AG09319 (cell line): ENCODE data around the gene DCC.

ENCODE experiments used
- DNase-seq: peaks from one replicate; pipeline ENCODE4 v3.0.0-alpha.2; 2010; ENCODE audit warnings: low read depth; ENCODE audit errors: extremely low read depth
- TF ChIP-seq, protein P1 (sequence below): IDR thresholded peaks from 2 replicates; pipeline ENCODE4 v1.5.1; 2011; ENCODE audit warnings: low read depth, mild to moderate bottlenecking, inconsistent platforms, low read length, moderate library complexity

Gene DCC

DNA sequence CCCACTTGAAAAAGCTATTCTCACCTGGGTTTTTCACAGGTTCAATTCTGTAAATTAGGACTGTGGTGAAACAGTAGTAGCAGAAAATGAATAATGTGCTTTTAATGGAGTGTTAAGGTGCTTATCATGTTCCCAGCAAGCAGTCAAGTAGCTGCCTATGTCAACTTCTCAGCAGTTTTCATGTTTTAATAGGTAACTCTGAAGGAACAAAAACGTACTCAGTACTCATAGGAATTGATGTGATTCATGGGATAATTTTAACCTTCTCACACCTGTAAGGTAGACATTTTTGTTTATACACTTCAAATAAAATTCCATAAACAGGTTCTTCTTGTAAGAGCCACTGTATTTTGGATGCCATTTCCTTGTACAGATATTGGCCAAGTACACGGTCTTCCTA, 1082.9 kb downstream of the DCC start:
- TF ChIP-seq, protein P1, sequence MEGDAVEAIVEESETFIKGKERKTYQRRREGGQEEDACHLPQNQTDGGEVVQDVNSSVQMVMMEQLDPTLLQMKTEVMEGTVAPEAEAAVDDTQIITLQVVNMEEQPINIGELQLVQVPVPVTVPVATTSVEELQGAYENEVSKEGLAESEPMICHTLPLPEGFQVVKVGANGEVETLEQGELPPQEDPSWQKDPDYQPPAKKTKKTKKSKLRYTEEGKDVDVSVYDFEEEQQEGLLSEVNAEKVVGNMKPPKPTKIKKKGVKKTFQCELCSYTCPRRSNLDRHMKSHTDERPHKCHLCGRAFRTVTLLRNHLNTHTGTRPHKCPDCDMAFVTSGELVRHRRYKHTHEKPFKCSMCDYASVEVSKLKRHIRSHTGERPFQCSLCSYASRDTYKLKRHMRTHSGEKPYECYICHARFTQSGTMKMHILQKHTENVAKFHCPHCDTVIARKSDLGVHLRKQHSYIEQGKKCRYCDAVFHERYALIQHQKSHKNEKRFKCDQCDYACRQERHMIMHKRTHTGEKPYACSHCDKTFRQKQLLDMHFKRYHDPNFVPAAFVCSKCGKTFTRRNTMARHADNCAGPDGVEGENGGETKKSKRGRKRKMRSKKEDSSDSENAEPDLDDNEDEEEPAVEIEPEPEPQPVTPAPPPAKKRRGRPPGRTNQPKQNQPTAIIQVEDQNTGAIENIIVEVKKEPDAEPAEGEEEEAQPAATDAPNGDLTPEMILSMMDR: no peak
- DNase-seq: no peak

DNA sequence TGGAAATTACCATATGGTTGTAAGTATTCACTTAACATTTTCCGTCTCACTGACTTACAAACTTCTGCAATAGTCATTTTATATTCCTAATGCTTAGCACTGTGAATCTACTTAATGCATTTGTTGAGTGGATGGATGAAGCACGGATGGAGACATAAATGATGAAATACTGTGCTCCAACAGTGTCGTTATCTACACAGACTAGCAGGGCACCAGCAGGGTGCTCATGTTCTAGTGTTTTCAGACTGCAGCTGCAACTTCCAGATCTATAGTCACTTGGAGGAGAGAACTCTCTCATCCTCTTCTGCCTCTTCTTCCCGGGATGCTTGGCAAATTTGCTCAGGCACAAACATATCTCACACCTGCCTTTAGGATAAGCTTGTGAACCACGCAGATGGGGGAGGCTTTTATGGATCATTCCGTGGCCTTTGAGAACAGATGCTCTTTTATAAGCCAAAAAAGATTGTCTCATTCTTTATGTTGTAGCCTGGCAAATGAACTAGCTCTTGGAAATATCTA, 1086.7 kb downstream of the DCC start:
- TF ChIP-seq, protein P1: no peak
- no peak for DNase-seq

DNA sequence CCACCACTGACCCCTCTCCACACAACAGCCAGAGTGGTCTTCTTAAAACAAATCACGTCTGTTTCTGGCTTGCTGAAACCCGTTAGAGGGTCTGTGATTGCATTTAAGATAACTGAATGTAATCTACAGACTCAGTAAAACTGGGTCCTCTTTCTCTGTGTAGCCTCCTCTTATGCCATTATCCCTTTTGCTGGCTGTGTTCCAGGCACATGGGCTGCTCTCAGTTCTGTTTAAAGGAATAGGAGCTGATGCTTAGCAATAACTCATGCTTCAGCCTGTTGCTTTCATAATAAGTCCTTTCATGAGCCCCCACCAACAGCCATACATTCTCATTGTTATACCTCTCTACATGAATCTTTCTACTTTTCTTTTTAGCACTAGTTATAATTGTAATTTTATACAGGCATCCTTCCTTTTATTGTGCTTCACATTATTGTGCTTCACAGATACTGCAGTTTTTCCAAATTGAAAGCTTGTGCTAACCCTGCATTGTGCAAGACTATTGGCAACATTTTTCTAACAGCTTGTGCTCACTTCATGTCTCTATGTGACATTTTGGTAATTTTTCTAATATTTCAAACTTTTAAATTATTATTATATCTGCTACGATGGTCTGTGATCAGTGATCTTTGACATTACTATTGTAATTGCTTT, 1101.9 kb downstream of the DCC start:
- DNase-seq: no peak
- TF ChIP-seq, protein P1: no peak

DNA sequence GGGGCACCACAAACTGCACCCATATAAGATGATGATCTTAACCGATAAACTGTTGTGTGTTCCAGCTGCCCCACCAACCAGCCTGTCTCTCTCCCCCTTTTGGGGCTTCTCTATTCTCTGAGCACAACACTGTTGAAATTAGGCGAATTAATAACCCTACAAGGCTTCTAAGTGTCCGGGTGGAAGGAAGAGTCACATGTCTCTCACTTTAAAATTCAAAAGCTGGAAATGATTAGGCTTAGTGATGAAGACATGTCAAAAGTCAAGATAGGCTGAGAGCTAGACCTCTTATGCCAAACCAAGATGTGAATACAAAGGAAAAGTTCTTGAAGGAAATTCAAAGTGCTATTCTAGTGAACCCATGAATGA, 1102.4 kb downstream of the DCC start:
- TF ChIP-seq, protein P1: no peak
- DNase-seq: no peak

DNA sequence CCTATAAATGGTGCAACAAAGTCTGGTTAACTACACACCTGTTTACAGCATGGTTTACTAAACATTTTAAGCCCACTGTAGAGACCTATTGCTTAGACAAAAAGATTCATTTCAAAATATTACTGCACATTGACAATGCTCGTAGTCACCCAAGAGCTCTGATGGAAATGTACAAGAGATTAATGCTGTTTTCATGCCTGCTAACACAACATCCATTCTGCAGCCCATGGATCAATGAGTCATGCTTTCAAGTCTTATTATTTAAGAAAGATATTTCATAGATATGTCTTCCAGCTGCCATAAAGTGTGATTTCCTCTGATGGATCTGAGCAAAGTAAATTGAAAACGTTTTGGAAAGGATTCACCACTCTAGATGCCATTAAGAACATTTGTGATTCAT, 1103.3 kb downstream of the DCC start:
- DNase-seq: no peak
- TF ChIP-seq, protein P1: no peak

DNA sequence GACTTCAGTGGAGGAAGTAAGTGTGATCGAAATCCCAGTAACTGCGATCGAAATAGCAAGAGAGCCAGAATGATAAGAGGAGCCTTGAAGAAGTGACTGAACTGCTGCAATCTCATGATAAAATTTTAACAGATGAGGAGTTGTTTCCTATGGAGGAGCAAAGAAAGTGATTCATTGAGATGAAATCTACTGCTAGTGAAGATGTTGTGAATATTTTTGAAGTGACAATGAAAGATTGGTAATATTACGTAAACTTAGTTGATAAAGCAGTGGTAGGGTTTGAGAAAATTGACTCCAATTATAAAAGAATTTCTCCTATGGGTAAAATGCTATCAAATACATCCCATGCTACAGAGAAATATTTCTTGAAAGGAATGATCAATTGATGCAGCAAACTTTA, 1103.8 kb downstream of the DCC start:
- DNase-seq: no peak
- TF ChIP-seq, protein P1: no peak

DNA sequence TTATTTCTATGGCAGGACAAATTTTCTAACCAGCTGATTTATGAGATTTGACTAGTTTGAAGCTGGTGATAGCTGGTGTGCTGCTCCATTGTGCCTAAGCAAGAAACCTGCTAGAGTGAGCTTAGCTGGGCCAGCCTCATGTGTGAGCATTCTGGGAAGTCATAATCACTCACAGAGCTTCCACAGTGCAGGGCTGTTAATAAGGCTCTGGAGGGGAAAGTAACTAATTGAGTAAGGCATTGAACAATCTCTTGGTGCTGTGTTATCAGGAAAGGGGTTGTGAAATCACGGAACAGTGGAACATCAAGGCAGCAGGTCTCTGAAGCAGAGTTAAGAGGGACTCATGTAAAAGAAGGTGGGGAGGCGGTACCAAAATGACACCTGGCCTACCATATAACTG, 1111.9 kb downstream of the DCC start:
- DNase-seq: no peak
- TF ChIP-seq, protein P1: no peak
